Keratinocyte (primary cell): ENCODE results near the gene APMAP. TPM values are rescaled to one million over a fixed set of nuclear protein-coding genes. Genes with fewer than 3 reads are reported as not detected.
A peak's percentile ranks its signal among the peaks of the same experiment; 100 is the strongest.

Experiments used
- DNase-seq: peaks from one replicate; pipeline ENCODE4 v3.0.0-alpha.2; 2011; ENCODE audit warnings: low read depth, missing footprints, low spot score
- FAIRE-seq: peaks from 2 replicates; lab custom pipeline; 2011; peaks lifted over from hg19 to GRCh38; lab: Jason Lieb, UNC
- H2AFZ ChIP-seq: 2 replicates; pipeline ENCODE4 v1.6.0; 2012; ENCODE audit warnings: low read length, control low read depth, inconsistent platforms; ENCODE audit not compliant: control insufficient read depth
- H3K27ac ChIP-seq: 2 replicates; pipeline ENCODE4 v1.5.1; 2011; ENCODE audit warnings: low read length; ENCODE audit not compliant: control insufficient read depth, insufficient read depth
- H3K27me3 ChIP-seq: 3 replicates; pipeline ENCODE4 v1.6.0; 2011; ENCODE audit warnings: low read length; ENCODE audit not compliant: control insufficient read depth, insufficient read depth; ENCODE audit errors: extremely low read depth
- H3K36me3 ChIP-seq, 2 experiments: 2 replicates in 1 of 2; 3 replicates in 1 of 2; pipeline ENCODE4 v1.5.1; 2011; ENCODE audit warnings: low read length in 2 of 2, mild to moderate bottlenecking in 1 of 2; ENCODE audit not compliant: control insufficient read depth in 2 of 2, insufficient read depth in 2 of 2; ENCODE audit errors: extremely low read depth in 1 of 2
- H3K4me1 ChIP-seq: 3 replicates; pipeline ENCODE4 v1.5.1; 2011; ENCODE audit warnings: low read length; ENCODE audit not compliant: control insufficient read depth, insufficient read depth; ENCODE audit errors: extremely low read depth
- H3K4me2 ChIP-seq: 3 replicates; pipeline ENCODE4 v1.6.0; 2011; ENCODE audit warnings: low read depth, low read length; ENCODE audit not compliant: control insufficient read depth, insufficient read depth; ENCODE audit errors: extremely low read depth
- H3K4me3 ChIP-seq, 3 experiments: fragments of 200-600 bp in 1 of 3; sonication (generic) in 1 of 3; 2 replicates in 2 of 3; 3 replicates in 1 of 3; pipeline ENCODE4 v1.5.1; 2011 to 2016; ENCODE audit warnings: low read length in 3 of 3, mild to moderate bottlenecking in 3 of 3, control low read depth in 2 of 3, inconsistent platforms in 1 of 3, low read depth in 1 of 3, mixed read lengths in 1 of 3, mixed run types in 1 of 3, moderate library complexity in 1 of 3; ENCODE audit not compliant: control insufficient read depth in 2 of 3, insufficient read depth in 2 of 3; ENCODE audit errors: extremely low read depth in 1 of 3
- H3K79me2 ChIP-seq: 2 replicates; pipeline ENCODE4 v1.6.0; 2012; ENCODE audit warnings: low read length; ENCODE audit not compliant: control insufficient read depth, insufficient read depth
- H3K9ac ChIP-seq: 3 replicates; pipeline ENCODE4 v1.6.0; 2011; ENCODE audit warnings: low read length; ENCODE audit not compliant: control insufficient read depth, insufficient read depth; ENCODE audit errors: extremely low read depth
- H3K9me1 ChIP-seq: 3 replicates; pipeline ENCODE4 v1.6.0; 2011; ENCODE audit warnings: low read length; ENCODE audit not compliant: control insufficient read depth, insufficient read depth; ENCODE audit errors: extremely low read depth
- H3K9me3 ChIP-seq: 2 replicates; pipeline ENCODE4 v1.5.1; 2012; ENCODE audit warnings: low read depth, low read length; ENCODE audit not compliant: control insufficient read depth
- H4K20me1 ChIP-seq: 3 replicates; pipeline ENCODE4 v1.6.0; 2011; ENCODE audit warnings: low read length; ENCODE audit not compliant: control insufficient read depth, insufficient read depth; ENCODE audit errors: extremely low read depth
- EZH2 ChIP-seq: IDR thresholded peaks from one replicate; pipeline ENCODE4 v1.6.1; 2012; ENCODE audit warnings: inconsistent platforms, mild to moderate bottlenecking, low read length, moderate library complexity
- dilution Hi-C: fragments of 300-500 bp; cut with MboI; formaldehyde crosslinking; loops from one replicate; pipeline ENCODE4 v1.7.0; 2020; ENCODE audit warnings: low sequenced_read_pairs; ENCODE audit not compliant: extremely low pct_ligation_motif_present
- polyA plus RNA-seq, 5 experiments: library from polyadenylated mRNA; depleted of rRNA in 3 of 5; stranded (reverse) in 3 of 5; stranded (forward) in 1 of 5; unstranded in 1 of 5; fragments of >200 nt; gene quantifications; 1 replicate in 1 of 5; 2 replicates in 3 of 5; 3 replicates in 1 of 5; pipeline versions ENCODE4 v1.2.1 to v1.2.3, GENCODE V29; 2011 to 2012; ENCODE audit warnings: missing spikeins in 2 of 5, low read depth in 1 of 5, low replicate concordance in 1 of 5
- TF ChIP-seq, protein P1 (sequence below), 3 experiments: IDR thresholded peaks in 1 of 3; conservative IDR thresholded peaks in 1 of 3; optimal IDR thresholded peaks in 1 of 3; 2 replicates in 2 of 3; 3 replicates in 1 of 3; pipeline versions ENCODE3 to v1.5.1; 2011; ENCODE audit warnings: low read length in 3 of 3, mild to moderate bottlenecking in 3 of 3, moderate library complexity in 2 of 3, control low read depth in 1 of 3, inconsistent platforms in 1 of 3; ENCODE audit not compliant: insufficient read depth in 2 of 3; ENCODE audit errors: extremely low read depth in 1 of 3

Gene APMAP
- polyA plus RNA-seq, 1 donor (not counting 4 experiments of a cell fraction or from before 2014, with no cell fraction given) = 48.9 TPM

DNA sequence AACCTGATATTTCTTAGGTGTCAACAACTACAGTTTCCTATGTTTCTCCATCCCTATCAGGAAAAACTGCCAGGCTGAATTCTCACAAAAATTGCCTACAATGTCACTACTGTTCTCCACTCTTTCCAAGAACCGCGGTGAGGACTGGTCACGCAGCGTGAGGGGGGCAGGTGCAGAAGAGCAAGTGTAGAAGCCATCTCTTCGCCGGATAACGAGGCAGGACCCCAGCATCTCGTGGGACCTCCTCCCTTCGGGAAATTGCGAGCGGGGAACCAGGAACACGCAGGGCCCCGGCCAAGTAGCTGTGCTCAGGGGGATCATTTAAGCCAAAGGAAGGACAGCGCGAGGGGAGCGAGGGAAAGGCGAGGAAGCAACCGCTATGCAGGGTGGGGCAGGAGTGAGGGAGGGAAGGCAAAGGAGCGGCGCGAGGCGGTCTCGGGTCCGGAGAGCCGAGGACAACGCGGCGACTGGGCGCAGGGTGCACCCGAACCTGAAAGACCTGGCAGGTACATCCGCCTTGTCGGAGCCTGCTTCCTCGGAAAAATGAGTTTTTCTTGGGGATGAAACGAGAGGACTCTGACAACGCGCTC lies 559 bp downstream of the APMAP start:
- TF ChIP-seq, protein P1, sequence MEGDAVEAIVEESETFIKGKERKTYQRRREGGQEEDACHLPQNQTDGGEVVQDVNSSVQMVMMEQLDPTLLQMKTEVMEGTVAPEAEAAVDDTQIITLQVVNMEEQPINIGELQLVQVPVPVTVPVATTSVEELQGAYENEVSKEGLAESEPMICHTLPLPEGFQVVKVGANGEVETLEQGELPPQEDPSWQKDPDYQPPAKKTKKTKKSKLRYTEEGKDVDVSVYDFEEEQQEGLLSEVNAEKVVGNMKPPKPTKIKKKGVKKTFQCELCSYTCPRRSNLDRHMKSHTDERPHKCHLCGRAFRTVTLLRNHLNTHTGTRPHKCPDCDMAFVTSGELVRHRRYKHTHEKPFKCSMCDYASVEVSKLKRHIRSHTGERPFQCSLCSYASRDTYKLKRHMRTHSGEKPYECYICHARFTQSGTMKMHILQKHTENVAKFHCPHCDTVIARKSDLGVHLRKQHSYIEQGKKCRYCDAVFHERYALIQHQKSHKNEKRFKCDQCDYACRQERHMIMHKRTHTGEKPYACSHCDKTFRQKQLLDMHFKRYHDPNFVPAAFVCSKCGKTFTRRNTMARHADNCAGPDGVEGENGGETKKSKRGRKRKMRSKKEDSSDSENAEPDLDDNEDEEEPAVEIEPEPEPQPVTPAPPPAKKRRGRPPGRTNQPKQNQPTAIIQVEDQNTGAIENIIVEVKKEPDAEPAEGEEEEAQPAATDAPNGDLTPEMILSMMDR (optimal IDR thresholded peaks at IDR 0.05 in 1 of 3, IDR thresholded peaks at IDR 0.05 in 1 of 3, conservative IDR thresholded peaks at IDR 0.05 in 1 of 3; ENCODE audit: extremely low read depth in 1 of 3, insufficient read depth in 2 of 3, low read length in 3 of 3) = no peak
- Histone ChIP-seq H3K27ac (peak overlapping the region; percentile 72), H3K4me2 (peak overlapping the region; percentile 81)

GRCh38 chr20:24990810-24991252 lies 1.7 kb downstream of the APMAP start:
- Histone ChIP-seq H3K36me3 (peaks cover 3% of the 10 kb centered on the region in 2 experiments), H3K9me1 (no peaks in the 10 kb centered on the region), H3K9ac (peak overlapping the region; percentile 18), H4K20me1 (no peaks in the 10 kb centered on the region), H3K79me2 (peaks cover 29% of the 10 kb centered on the region), H3K9me3 (no peaks in the 10 kb centered on the region), H2AFZ (no peak overlapping the region), H3K4me1 (peaks cover 28% of the 10 kb centered on the region), H3K27ac (no peak overlapping the region), H3K27me3 (no peaks in the 10 kb centered on the region), H3K4me2 (peak overlapping the region; percentile 81), H3K4me3 (peak overlapping the region in 1 of 3 experiments; percentile 88)
- TF ChIP-seq EZH2 = no peak
- TF ChIP-seq, protein P1 (optimal IDR thresholded peaks at IDR 0.05 in 1 of 3, IDR thresholded peaks at IDR 0.05 in 1 of 3, conservative IDR thresholded peaks at IDR 0.05 in 1 of 3; ENCODE audit: extremely low read depth in 1 of 3, insufficient read depth in 2 of 3, low read length in 3 of 3) = no peak
- FAIRE-seq (no peak), DNase-seq (no peak)
- dilution Hi-C loops = no loop called here

More for the DNA sequence above, 559 bp downstream of the APMAP start:
- Histone ChIP-seq H3K27me3 (no peaks in the 10 kb centered on the region), H3K79me2 (peaks cover 22% of the 10 kb centered on the region), H3K9me3 (no peaks in the 10 kb centered on the region), H3K36me3 (peaks cover 3% of the 10 kb centered on the region in 2 experiments), H4K20me1 (no peaks in the 10 kb centered on the region), H3K9ac (peak overlapping the region; percentile 74), H2AFZ (peak overlapping the region; percentile 96), H3K4me3 (peak overlapping the region; percentile 84 to 88 (median 85)), H3K4me1 (peaks cover 28% of the 10 kb centered on the region), H3K9me1 (no peaks in the 10 kb centered on the region)
- DNase-seq (no peak), FAIRE-seq (no peak)
- dilution Hi-C loops = no loop called here
